Activated T-cell treated with anti-CD3 and anti-CD28 coated beads, Interleukin-2, amount 50 U/mL, for 24 hours (primary cell): ENCODE measurements around the gene CCR6.

Experiments
- DNase-seq: peaks from one replicate; pipeline ENCODE4 v3.0.0-alpha.2; 2020
- H3K27ac Mint-ChIP-seq: 2 replicates; pipeline ENCODE4 v1.8.0; 2020; ENCODE audit warnings: mild to moderate bottlenecking, mixed read lengths
- H3K27me3 Mint-ChIP-seq: 2 replicates; pipeline ENCODE4 v1.8.0; 2020; ENCODE audit warnings: mixed read lengths
- H3K36me3 Mint-ChIP-seq: 2 replicates; pipeline ENCODE4 v1.8.0; 2020; ENCODE audit warnings: low read depth, mixed read lengths
- H3K4me1 Mint-ChIP-seq: 2 replicates; pipeline ENCODE4 v1.8.0; 2020; ENCODE audit warnings: low read depth, mixed read lengths
- H3K4me3 Mint-ChIP-seq: 2 replicates; pipeline ENCODE4 v1.8.0; 2020; ENCODE audit warnings: mild to moderate bottlenecking, moderate library complexity, mixed read lengths
- H3K9me3 Mint-ChIP-seq: 2 replicates; pipeline ENCODE4 v1.8.0; 2020; ENCODE audit warnings: mixed read lengths

The CCR6 gene

GRCh38 chr6:167139761-167140160 lies 16.9 kb downstream of the CCR6 start:
- DNase-seq, result no peak
- Mint-ChIP-seq H3K27me3 (no peaks in the 10 kb centered on the region), H3K4me1 (peaks cover 34% of the 10 kb centered on the region), H3K27ac (no peak overlapping the region), H3K4me3 (no peak overlapping the region), H3K36me3 (no peaks in the 10 kb centered on the region), H3K9me3 (no peaks in the 10 kb centered on the region)

GRCh38 chr6:167140589-167141474 lies 17.9 kb downstream of the CCR6 start:
- DNase-seq, result no peak
- Mint-ChIP-seq H3K27me3 (no peaks in the 10 kb centered on the region), H3K4me1 (peaks cover 33% of the 10 kb centered on the region), H3K9me3 (no peaks in the 10 kb centered on the region), H3K4me3 (no peak overlapping the region), H3K36me3 (no peaks in the 10 kb centered on the region), H3K27ac (no peak overlapping the region)

- no peak overlapping the region for H3K4me3 Mint-ChIP-seq
- no peaks in the 10 kb centered on the region for H3K9me3 Mint-ChIP-seq
- no peaks in the 10 kb centered on the region for H3K36me3 Mint-ChIP-seq
- H3K4me1 Mint-ChIP-seq, result peaks cover 26% of the 10 kb centered on the region
- H3K27me3 Mint-ChIP-seq, result no peaks in the 10 kb centered on the region
- DNase-seq, result peak; percentile 70
- no peak overlapping the region for H3K27ac Mint-ChIP-seq
Measured at GRCh38 chr6:167141667-167142432, 19.0 kb downstream of the CCR6 start.

- H3K27ac Mint-ChIP-seq, result no peak overlapping the region
- DNase-seq, result no peak
- no peak overlapping the region for H3K4me3 Mint-ChIP-seq
- H3K4me1 Mint-ChIP-seq, result peaks cover 21% of the 10 kb centered on the region
- no peaks in the 10 kb centered on the region for H3K27me3 Mint-ChIP-seq
- H3K36me3 Mint-ChIP-seq, result no peaks in the 10 kb centered on the region
- H3K9me3 Mint-ChIP-seq, result no peaks in the 10 kb centered on the region
Measured at GRCh38 chr6:167142433-167142761, 19.5 kb downstream of the CCR6 start.

GRCh38 chr6:167143041-167143440 lies 20.1 kb downstream of the CCR6 start:
- Mint-ChIP-seq H3K27me3 (no peaks in the 10 kb centered on the region), H3K4me1 (peaks cover 17% of the 10 kb centered on the region), H3K27ac (no peak overlapping the region), H3K4me3 (no peak overlapping the region), H3K36me3 (no peaks in the 10 kb centered on the region), H3K9me3 (no peaks in the 10 kb centered on the region)
- DNase-seq, result no peak

- H3K27ac Mint-ChIP-seq, result no peak overlapping the region
- no peak overlapping the region for H3K4me3 Mint-ChIP-seq
- no peaks in the 10 kb centered on the region for H3K9me3 Mint-ChIP-seq
- no peaks in the 10 kb centered on the region for H3K36me3 Mint-ChIP-seq
- no peak for DNase-seq
- H3K4me1 Mint-ChIP-seq, result peaks cover 9% of the 10 kb centered on the region
- no peaks in the 10 kb centered on the region for H3K27me3 Mint-ChIP-seq
Measured at GRCh38 chr6:167145461-167145860, 22.6 kb downstream of the CCR6 start.

- no peaks in the 10 kb centered on the region for H3K27me3 Mint-ChIP-seq
- H3K4me3 Mint-ChIP-seq, result no peak overlapping the region
- no peak overlapping the region for H3K27ac Mint-ChIP-seq
- peaks cover 13% of the 10 kb centered on the region for H3K4me1 Mint-ChIP-seq
- DNase-seq, result no peak
- no peaks in the 10 kb centered on the region for H3K36me3 Mint-ChIP-seq
- no peaks in the 10 kb centered on the region for H3K9me3 Mint-ChIP-seq
Measured at GRCh38 chr6:167146135-167146534, 23.2 kb downstream of the CCR6 start.

- no peaks in the 10 kb centered on the region for H3K27me3 Mint-ChIP-seq
- H3K27ac Mint-ChIP-seq, result no peak overlapping the region
- DNase-seq, result no peak
- H3K4me3 Mint-ChIP-seq, result no peak overlapping the region
- H3K36me3 Mint-ChIP-seq, result no peaks in the 10 kb centered on the region
- H3K9me3 Mint-ChIP-seq, result no peaks in the 10 kb centered on the region
- H3K4me1 Mint-ChIP-seq, result peaks cover 18% of the 10 kb centered on the region
Measured at GRCh38 chr6:167146977-167147376, 24.1 kb downstream of the CCR6 start.

- no peaks in the 10 kb centered on the region for H3K27me3 Mint-ChIP-seq
- H3K36me3 Mint-ChIP-seq, result no peaks in the 10 kb centered on the region
- no peak overlapping the region for H3K27ac Mint-ChIP-seq
- no peaks in the 10 kb centered on the region for H3K9me3 Mint-ChIP-seq
- no peak overlapping the region for H3K4me3 Mint-ChIP-seq
- H3K4me1 Mint-ChIP-seq, result peaks cover 22% of the 10 kb centered on the region
- DNase-seq, result no peak
Measured at GRCh38 chr6:167148021-167148420, 25.1 kb downstream of the CCR6 start.

- peaks cover 30% of the 10 kb centered on the region for H3K4me1 Mint-ChIP-seq
- H3K27me3 Mint-ChIP-seq, result peaks cover 3% of the 10 kb centered on the region
- H3K9me3 Mint-ChIP-seq, result no peaks in the 10 kb centered on the region
- H3K27ac Mint-ChIP-seq, result no peak overlapping the region
- H3K4me3 Mint-ChIP-seq, result no peak overlapping the region
- no peaks in the 10 kb centered on the region for H3K36me3 Mint-ChIP-seq
- no peak for DNase-seq
Measured at GRCh38 chr6:167148997-167149396, 26.1 kb downstream of the CCR6 start.

- Mint-ChIP-seq H3K36me3 (no peaks in the 10 kb centered on the region), H3K27me3 (peaks cover 3% of the 10 kb centered on the region), H3K27ac (peak overlapping the region; percentile 26), H3K9me3 (no peaks in the 10 kb centered on the region), H3K4me3 (no peak overlapping the region), H3K4me1 (peaks cover 30% of the 10 kb centered on the region)
- no peak for DNase-seq
Measured at GRCh38 chr6:167150941-167151549, 28.1 kb downstream of the CCR6 start.

- H3K9me3 Mint-ChIP-seq, result no peaks in the 10 kb centered on the region
- H3K27ac Mint-ChIP-seq, result no peak overlapping the region
- peaks cover 3% of the 10 kb centered on the region for H3K27me3 Mint-ChIP-seq
- DNase-seq, result no peak
- no peaks in the 10 kb centered on the region for H3K36me3 Mint-ChIP-seq
- H3K4me3 Mint-ChIP-seq, result no peak overlapping the region
- H3K4me1 Mint-ChIP-seq, result peaks cover 30% of the 10 kb centered on the region
Measured at GRCh38 chr6:167151648-167152047, 28.8 kb downstream of the CCR6 start.

GRCh38 chr6:167152862-167153261 lies 30.0 kb downstream of the CCR6 start:
- H3K36me3 Mint-ChIP-seq, result no peaks in the 10 kb centered on the region
- peaks cover 30% of the 10 kb centered on the region for H3K4me1 Mint-ChIP-seq
- H3K4me3 Mint-ChIP-seq, result peak overlapping the region; percentile 18
- H3K27ac Mint-ChIP-seq, result no peak overlapping the region
- H3K9me3 Mint-ChIP-seq, result no peaks in the 10 kb centered on the region
- peaks cover 3% of the 10 kb centered on the region for H3K27me3 Mint-ChIP-seq
- no peak for DNase-seq

GRCh38 chr6:167153521-167153959 lies 30.6 kb downstream of the CCR6 start:
- H3K4me3 Mint-ChIP-seq, result peak overlapping the region; percentile 18
- DNase-seq, result no peak
- H3K27ac Mint-ChIP-seq, result peak overlapping the region; percentile 42
- H3K36me3 Mint-ChIP-seq, result no peaks in the 10 kb centered on the region
- peaks cover 3% of the 10 kb centered on the region for H3K27me3 Mint-ChIP-seq
- H3K4me1 Mint-ChIP-seq, result peaks cover 30% of the 10 kb centered on the region
- H3K9me3 Mint-ChIP-seq, result no peaks in the 10 kb centered on the region

GRCh38 chr6:167154291-167154690 lies 31.4 kb downstream of the CCR6 start:
- Mint-ChIP-seq H3K27ac (no peak overlapping the region), H3K4me3 (no peak overlapping the region), H3K4me1 (peaks cover 30% of the 10 kb centered on the region), H3K27me3 (peaks cover 3% of the 10 kb centered on the region), H3K9me3 (no peaks in the 10 kb centered on the region), H3K36me3 (no peaks in the 10 kb centered on the region)
- no peak for DNase-seq
